Vagina (tissue), 2 donors: ENCODE results near the gene ANKRD11. TPM values are rescaled to one million over a fixed set of nuclear protein-coding genes. Genes with fewer than 3 reads are reported as not detected.
A peak's percentile ranks its signal among the peaks of the same experiment; 100 is the strongest.
"Not testable (repeated sequence)": the region's sequence is repeated elsewhere in the genome, so short reads cannot be mapped to it uniquely, and the experiment has no call there.

Source experiments
- DNase-seq, 2 donors: peaks; one replicate each; pipeline ENCODE4 v3.0.0-alpha.2; 2017; ENCODE audit errors: extremely low spot score in 2 of 2
- H3K27ac ChIP-seq: fragments of 200-600 bp; sonication (generic); one replicate; pipeline ENCODE4 v1.5.1; 2019
- H3K27me3 ChIP-seq: fragments of 200-600 bp; sonication (generic); one replicate; pipeline ENCODE4 v1.5.1; 2019
- H3K36me3 ChIP-seq, 2 donors: fragments of 200-600 bp; sonication (generic); one replicate each; pipeline ENCODE4 v1.5.1; 2017 to 2019
- H3K4me1 ChIP-seq: fragments of 200-600 bp; sonication (generic); one replicate; pipeline ENCODE4 v1.5.1; 2019
- H3K4me3 ChIP-seq, 2 donors: fragments of 200-600 bp; sonication (generic); 1 replicate in 1 of 2; 2 replicates in 1 of 2; pipeline ENCODE4 v1.5.1; 2016 to 2019
- H3K9me3 ChIP-seq: fragments of 200-600 bp; sonication (generic); one replicate; pipeline ENCODE4 v1.5.1; 2019
- POLR2A ChIP-seq, 2 donors: fragments of 450-650 bp; IDR thresholded peaks; one replicate each; pipeline ENCODE4 v1.6.1; 2017; ENCODE audit warnings: antibody characterized with exemption in 2 of 2, mild to moderate bottlenecking in 2 of 2, moderate library complexity in 2 of 2
- POLR2AphosphoS5 ChIP-seq, 2 donors: sonication (generic); formaldehyde crosslinking; IDR thresholded peaks; one replicate each; pipeline ENCODE4 v1.9.0; 2017; ENCODE audit warnings: antibody characterized with exemption in 2 of 2, mild to moderate bottlenecking in 2 of 2, low read depth in 1 of 2; ENCODE audit not compliant: insufficient read depth in 1 of 2
- intact Hi-C: fragments of 100-400 bp; cut with DNase I; formaldehyde crosslinking; loops from one replicate; pipeline ENCODE4 v1.15.1; 2023
- total RNA-seq: library from RNA; depleted of rRNA; stranded (reverse); fragments of >200 nt; gene quantifications from one replicate; pipeline ENCODE4 v1.2.3, GENCODE V29; 2016
- TF ChIP-seq, protein P1 (sequence below), 3 experiments: fragments of 450-650 bp in 2 of 3; fragments of 200-600 bp in 1 of 3; sonication (generic) in 1 of 3; IDR thresholded peaks; one replicate each; pipeline ENCODE4 v1.5.1; 2017 to 2019; ENCODE audit warnings: antibody characterized with exemption in 3 of 3, mild to moderate bottlenecking in 2 of 3, moderate library complexity in 2 of 3

The ANKRD11 gene
- total RNA-seq, 1 donor from 2014 or later, result 135 TPM

DNA sequence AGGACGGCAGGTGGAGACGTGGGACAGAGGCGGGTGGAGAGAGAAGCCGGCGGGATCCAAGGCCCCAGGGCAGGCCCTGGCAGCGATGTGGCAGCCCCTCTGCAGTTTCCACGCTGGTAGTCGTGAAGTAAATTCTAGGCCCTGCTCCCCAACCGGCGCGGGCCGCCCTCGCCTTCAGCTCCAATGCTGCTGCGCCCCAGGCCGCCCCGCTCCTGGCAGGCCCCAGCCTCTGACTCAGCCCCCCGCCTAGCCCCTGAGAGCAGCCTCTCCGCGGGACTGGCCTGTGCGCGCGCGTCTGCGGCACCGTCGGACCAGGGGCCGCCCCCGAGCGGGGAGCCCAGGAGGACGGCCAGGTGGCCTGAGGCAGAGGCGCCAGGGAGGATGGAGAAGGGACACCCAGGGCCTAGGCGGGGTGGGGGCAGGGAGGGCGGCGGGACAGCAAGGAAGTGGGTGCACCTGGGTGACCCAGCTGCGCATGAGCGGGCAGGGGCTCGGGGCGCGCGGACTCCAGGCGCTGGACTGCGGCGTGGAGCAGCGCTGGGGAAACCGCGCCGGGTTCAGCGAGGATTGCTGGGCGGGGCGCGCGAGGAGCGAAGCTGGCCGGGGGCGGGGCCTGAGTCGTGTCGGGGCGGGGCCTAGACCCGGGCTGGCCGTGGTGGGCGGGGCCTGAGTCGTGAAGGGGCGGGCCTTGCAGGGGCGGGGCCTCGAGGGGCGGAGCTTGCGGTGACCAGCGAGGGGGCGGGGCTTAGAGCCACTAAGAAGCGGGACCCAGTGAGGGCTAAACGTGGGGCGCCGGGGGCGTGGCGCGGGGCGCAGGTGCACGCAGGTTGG, 243.2 kb downstream of the ANKRD11 start:
- intact Hi-C loops, result no loop called here
- H3K4me3 ChIP-seq, result peak overlapping the region; percentile 47 to 55
- H3K27ac ChIP-seq, result no peak overlapping the region
- no peaks in the 10 kb centered on the region for H3K36me3 ChIP-seq
- no peaks in the 10 kb centered on the region for H3K9me3 ChIP-seq
- TF ChIP-seq POLR2A (IDR thresholded peaks at IDR 0.05), result no peak
- TF ChIP-seq POLR2AphosphoS5 (IDR thresholded peaks at IDR 0.05; ENCODE audit: insufficient read depth in 1 of 2, low read depth in 1 of 2), result no peak
- TF ChIP-seq, protein P1, sequence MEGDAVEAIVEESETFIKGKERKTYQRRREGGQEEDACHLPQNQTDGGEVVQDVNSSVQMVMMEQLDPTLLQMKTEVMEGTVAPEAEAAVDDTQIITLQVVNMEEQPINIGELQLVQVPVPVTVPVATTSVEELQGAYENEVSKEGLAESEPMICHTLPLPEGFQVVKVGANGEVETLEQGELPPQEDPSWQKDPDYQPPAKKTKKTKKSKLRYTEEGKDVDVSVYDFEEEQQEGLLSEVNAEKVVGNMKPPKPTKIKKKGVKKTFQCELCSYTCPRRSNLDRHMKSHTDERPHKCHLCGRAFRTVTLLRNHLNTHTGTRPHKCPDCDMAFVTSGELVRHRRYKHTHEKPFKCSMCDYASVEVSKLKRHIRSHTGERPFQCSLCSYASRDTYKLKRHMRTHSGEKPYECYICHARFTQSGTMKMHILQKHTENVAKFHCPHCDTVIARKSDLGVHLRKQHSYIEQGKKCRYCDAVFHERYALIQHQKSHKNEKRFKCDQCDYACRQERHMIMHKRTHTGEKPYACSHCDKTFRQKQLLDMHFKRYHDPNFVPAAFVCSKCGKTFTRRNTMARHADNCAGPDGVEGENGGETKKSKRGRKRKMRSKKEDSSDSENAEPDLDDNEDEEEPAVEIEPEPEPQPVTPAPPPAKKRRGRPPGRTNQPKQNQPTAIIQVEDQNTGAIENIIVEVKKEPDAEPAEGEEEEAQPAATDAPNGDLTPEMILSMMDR (IDR thresholded peaks at IDR 0.05), result no peak
- no peaks in the 10 kb centered on the region for H3K27me3 ChIP-seq
- peaks cover 10% of the 10 kb centered on the region for H3K4me1 ChIP-seq
- DNase-seq, result no peak

DNA sequence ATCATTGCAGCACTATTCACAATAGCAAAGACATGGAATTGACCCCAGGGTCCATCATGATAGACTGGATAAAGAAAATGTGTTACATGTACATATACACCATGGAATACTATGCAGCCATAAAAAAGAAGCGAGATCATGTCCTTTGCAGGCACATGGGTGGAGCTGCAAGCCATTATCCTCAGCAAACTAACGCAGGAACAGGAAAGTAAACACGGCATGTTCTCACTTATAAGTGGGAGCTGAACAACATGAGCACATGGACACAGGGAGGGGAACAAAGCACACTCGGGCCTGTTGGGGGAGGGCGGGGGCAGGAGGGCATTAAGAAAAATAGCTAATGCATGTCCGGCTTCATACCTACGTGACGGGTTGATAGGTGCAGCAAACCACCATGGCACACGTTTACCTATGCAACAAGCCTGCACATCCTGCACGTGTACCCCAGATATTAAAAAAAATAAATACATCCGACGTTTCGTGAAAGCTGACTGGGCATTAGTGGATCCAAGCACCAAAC, 243.9 kb downstream of the ANKRD11 start:
- TF ChIP-seq, protein P1 (IDR thresholded peaks at IDR 0.05), result no peak
- H3K36me3 ChIP-seq, result no peaks in the 10 kb centered on the region
- intact Hi-C loops, result no loop called here
- H3K9me3 ChIP-seq, result no peaks in the 10 kb centered on the region
- peak overlapping the region; percentile 47 to 55 for H3K4me3 ChIP-seq
- no peak overlapping the region for H3K27ac ChIP-seq
- no peak for DNase-seq
- peaks cover 15% of the 10 kb centered on the region for H3K4me1 ChIP-seq
- H3K27me3 ChIP-seq, result no peaks in the 10 kb centered on the region

DNA sequence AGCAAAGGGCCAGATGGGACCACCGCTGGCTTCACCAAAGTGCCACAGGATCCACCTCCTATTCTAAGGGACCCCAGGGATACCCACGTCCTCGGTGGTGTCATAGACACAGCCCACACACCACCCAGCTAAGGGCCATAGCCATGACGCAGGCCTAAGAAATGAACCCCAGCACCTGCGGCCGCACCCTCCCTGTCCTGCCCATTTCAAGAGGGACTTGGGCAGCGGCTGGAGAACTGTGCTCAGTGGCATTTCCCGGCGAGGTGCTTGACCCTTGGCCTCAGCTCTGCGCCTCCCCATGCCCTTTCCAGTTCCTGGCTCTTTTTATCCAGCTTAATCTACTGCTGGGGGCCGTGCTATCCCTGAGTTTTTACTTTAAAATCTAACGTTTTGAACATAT, 245.6 kb downstream of the ANKRD11 start:
- intact Hi-C loops, result no loop called here

DNA sequence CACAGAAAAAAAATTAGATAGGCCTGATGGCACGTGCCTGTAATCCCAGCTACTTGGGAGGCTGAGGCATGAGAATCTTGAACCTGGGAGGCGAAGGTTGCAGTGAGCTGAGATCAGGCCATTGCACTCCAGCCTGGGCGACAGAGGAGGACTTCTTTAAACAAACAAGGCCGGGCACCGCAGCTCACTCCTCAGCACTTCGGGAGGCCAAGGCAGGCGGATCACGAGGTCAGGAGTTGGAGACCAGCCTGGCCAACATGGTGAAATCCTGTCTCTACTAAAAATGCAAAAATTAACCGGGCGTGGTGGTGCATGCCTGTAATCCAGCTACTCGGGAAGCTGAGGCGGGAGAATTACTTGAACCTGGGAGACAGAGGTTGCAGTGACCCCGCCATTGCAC, 246.1 kb downstream of the ANKRD11 start:
- H3K4me1 ChIP-seq, result peaks cover 23% of the 10 kb centered on the region
- H3K9me3 ChIP-seq, intact Hi-C loops, H3K4me3 ChIP-seq, DNase-seq, H3K27ac ChIP-seq, H3K36me3 ChIP-seq, H3K27me3 ChIP-seq: not testable (repeated sequence)

More for the DNA sequence above, 245.6 kb downstream of the ANKRD11 start:
- H3K4me3 ChIP-seq, result no peak overlapping the region
- H3K36me3 ChIP-seq, result no peaks in the 10 kb centered on the region
- no peak overlapping the region for H3K27ac ChIP-seq
- no peaks in the 10 kb centered on the region for H3K9me3 ChIP-seq
- peaks cover 23% of the 10 kb centered on the region for H3K4me1 ChIP-seq
- TF ChIP-seq POLR2AphosphoS5 (IDR thresholded peaks at IDR 0.05; ENCODE audit: insufficient read depth in 1 of 2, low read depth in 1 of 2), result no peak
- TF ChIP-seq, protein P1 (IDR thresholded peaks at IDR 0.05), result no peak
- no peak for TF ChIP-seq POLR2A (IDR thresholded peaks at IDR 0.05)
- H3K27me3 ChIP-seq, result no peaks in the 10 kb centered on the region
- no peak for DNase-seq

DNA sequence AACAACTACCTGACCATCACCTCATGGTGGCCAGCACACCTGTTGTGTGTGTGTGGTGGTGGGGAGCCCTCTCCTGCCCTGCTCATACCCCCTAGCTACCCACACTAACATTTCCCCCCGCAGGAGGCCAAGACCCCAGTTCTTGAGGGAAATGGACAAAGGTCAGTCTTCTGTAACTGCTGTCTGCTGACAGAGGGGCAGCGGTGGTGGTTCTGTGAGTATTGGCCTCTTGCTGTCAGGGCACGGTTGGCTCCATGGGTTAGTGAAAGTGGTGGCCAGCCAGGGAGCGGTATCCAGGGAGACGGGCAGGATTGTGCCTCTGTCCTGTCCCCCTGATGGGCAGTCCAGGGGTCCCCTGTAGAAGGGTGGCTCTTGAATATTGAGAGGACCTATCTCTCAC, 246.7 kb downstream of the ANKRD11 start:
- DNase-seq, result no peak
- H3K27me3 ChIP-seq, result no peaks in the 10 kb centered on the region
- H3K9me3 ChIP-seq, result no peaks in the 10 kb centered on the region
- TF ChIP-seq, protein P1 (IDR thresholded peaks at IDR 0.05), result no peak
- TF ChIP-seq POLR2A (IDR thresholded peaks at IDR 0.05) (no peak), POLR2AphosphoS5 (IDR thresholded peaks at IDR 0.05; ENCODE audit: insufficient read depth in 1 of 2, low read depth in 1 of 2) (no peak)
- intact Hi-C loops, result no loop called here
- peaks cover 23% of the 10 kb centered on the region for H3K4me1 ChIP-seq
- no peak overlapping the region for H3K27ac ChIP-seq
- no peak overlapping the region for H3K4me3 ChIP-seq
- H3K36me3 ChIP-seq, result no peaks in the 10 kb centered on the region
